Common myeloid progenitor, CD34-positive (primary cell): Measurements from ENCODE around the gene SMIM17. TPM values are rescaled to one million over a fixed set of nuclear protein-coding genes. Genes with fewer than 3 reads are reported as not detected.

ENCODE experiments used
- CTCF ChIA-PET: fragments of 350-600 bp; sonication (Branson Sonifier 250); formaldehyde crosslinking; loops from one replicate; lab custom pipeline; 2021; ENCODE audit warnings: antibody characterized with exemption; lab: Charles Lee
- POLR2A ChIA-PET: fragments of 350-600 bp; sonication (Branson Sonifier 250); formaldehyde crosslinking; loops from one replicate; lab custom pipeline; 2021; ENCODE audit warnings: antibody characterized with exemption; lab: Charles Lee
- DNase-seq, 3 donors: peaks; one replicate each; pipeline versions ENCODE4 v3.0.0 to v3.0.0-alpha.2; 2013
- H3K27ac ChIP-seq, 2 experiments: 1 replicate in 1 of 2; 2 replicates in 1 of 2; pipeline ENCODE4 v1.7.0; 2013; ENCODE audit warnings: inconsistent platforms in 2 of 2, low read length in 2 of 2, mild to moderate bottlenecking in 2 of 2, low read depth in 1 of 2, moderate library complexity in 1 of 2; ENCODE audit not compliant: severe bottlenecking in 2 of 2, insufficient read depth in 1 of 2, poor library complexity in 1 of 2
- H3K27me3 ChIP-seq, 5 experiments: replicated peaks in 2 of 5; 1 replicate in 3 of 5; 2 replicates in 2 of 5; pipeline versions ENCODE4 v1.6.1 to v1.7.0; 2013; ENCODE audit warnings: low read length in 4 of 5, mild to moderate bottlenecking in 2 of 5, moderate library complexity in 2 of 5, inconsistent platforms in 1 of 5; ENCODE audit not compliant: insufficient read depth in 5 of 5, control insufficient read depth in 4 of 5
- H3K36me3 ChIP-seq, 4 experiments: 1 replicate in 2 of 4; 2 replicates in 2 of 4; pipeline versions ENCODE4 v1.6.1 to v1.7.0; 2013; ENCODE audit warnings: low read length in 3 of 4, control low read depth in 1 of 4, mild to moderate bottlenecking in 1 of 4; ENCODE audit not compliant: control insufficient read depth in 4 of 4, insufficient read depth in 4 of 4
- H3K4me1 ChIP-seq, 4 experiments: 1 replicate in 3 of 4; 2 replicates in 1 of 4; pipeline versions ENCODE4 v1.6.1 to v1.7.1; 2013; ENCODE audit warnings: low read length in 3 of 4, mild to moderate bottlenecking in 3 of 4, control low read depth in 1 of 4, inconsistent platforms in 1 of 4, moderate library complexity in 1 of 4; ENCODE audit not compliant: control insufficient read depth in 4 of 4, insufficient read depth in 4 of 4; ENCODE audit errors: control extremely low read depth in 1 of 4
- H3K4me3 ChIP-seq, 7 experiments: 1 replicate in 4 of 7; 2 replicates in 3 of 7; pipeline versions ENCODE4 v1.5.1 to v1.7.0; 2013; ENCODE audit warnings: mild to moderate bottlenecking in 7 of 7, low read length in 6 of 7, moderate library complexity in 6 of 7, inconsistent platforms in 2 of 7, low read depth in 2 of 7, control low read depth in 1 of 7; ENCODE audit not compliant: insufficient read depth in 4 of 7, control insufficient read depth in 1 of 7; ENCODE audit errors: extremely low read depth in 1 of 7
- H3K9me3 ChIP-seq, 5 experiments: 1 replicate in 4 of 5; 2 replicates in 1 of 5; pipeline versions ENCODE4 v1.6.1 to v1.7.1; 2013; ENCODE audit warnings: low read length in 4 of 5, mild to moderate bottlenecking in 2 of 5, inconsistent platforms in 1 of 5, low read depth in 1 of 5, moderate library complexity in 1 of 5; ENCODE audit not compliant: control insufficient read depth in 4 of 5, insufficient read depth in 2 of 5; ENCODE audit errors: control extremely low read depth in 1 of 5
- WGBS: methylation state at CpG from one replicate; pipeline ENCODE4 v1.1.5; 2013; ENCODE audit not compliant: insufficient coverage; 5-methylcytosine and 5-hydroxymethylcytosine counted together
- polyA plus RNA-seq: library from polyadenylated mRNA; unstranded; fragments of 120-200 nt; gene quantifications from one replicate; pipeline ENCODE4 v1.2.1, GENCODE V29; 2013

SMIM17 gene
- 0.90 TPM for polyA plus RNA-seq

- ChIA-PET CTCF (interaction anchor here (1.2 kb wide), 1 partner anchor 10 kb away, joined by 3 read pairs; no protein-coding TSS in a partner anchor), POLR2A (no interaction called here)
- H3K36me3 ChIP-seq = no peaks in the 10 kb centered on the region
- 14% methylated on average over 36 of the region's 60 CpGs for WGBS
- DNase-seq = no peak
- H3K9me3 ChIP-seq = peaks cover 3 to 40% (median 29%) of the 10 kb centered on the region in 5 experiments
- H3K27me3 ChIP-seq = peaks cover 3 to 33% (median 9%) of the 10 kb centered on the region in 5 experiments
- no peaks in the 10 kb centered on the region for H3K4me1 ChIP-seq
- no peak within 1 kb of the TSS for H3K4me3 ChIP-seq
- H3K27ac ChIP-seq = no peak within 1 kb of the TSS
Observed at GRCh38 chr19:56642711-56643459, at the start of gene SMIM17. Gene SMIM17, plus strand, starts transcription at chr19:56643159. Its CDS starts 2,509 bp downstream, at chr19:56645668.

GRCh38 chr19:56594446-56594782, 48.5 kb upstream of the SMIM17 start:
- Histone ChIP-seq H3K4me1 (peaks cover 2 to 11% (median 7%) of the 10 kb centered on the region in 4 experiments), H3K9me3 (peaks cover 0 to 42% (median 25%) of the 10 kb centered on the region in 5 experiments), H3K27ac (no peak overlapping the region), H3K36me3 (peaks cover 0 to 23% (median 7%) of the 10 kb centered on the region in 4 experiments), H3K4me3 (peak overlapping the region in 3 of 7 experiments; percentile 83 to 93 (median 91)), H3K27me3 (no peaks in the 10 kb centered on the region)
- 70% methylated on average over 4 of the region's 4 CpGs for WGBS
- ChIA-PET CTCF (no interaction called here), POLR2A (no interaction called here)
- no peak for DNase-seq

- Histone ChIP-seq H3K27ac (peak within 1 kb of the TSS; percentile 43 to 77), H3K4me1 (peaks cover 2 to 11% (median 7%) of the 10 kb centered on the region in 4 experiments), H3K9me3 (peaks cover 0 to 38% (median 20%) of the 10 kb centered on the region in 5 experiments), H3K4me3 (peak within 1 kb of the TSS; percentile 70 to 94 (median 91)), H3K27me3 (no peaks in the 10 kb centered on the region), H3K36me3 (peaks cover 0 to 23% (median 7%) of the 10 kb centered on the region in 4 experiments)
- ChIA-PET CTCF (interaction anchor here (0.7 kb wide), 1 partner anchor 140 kb away, joined by 3 read pairs; no protein-coding TSS in a partner anchor), POLR2A (interaction anchor here (0.6 to 1.0 kb wide), 2 partner anchors 14 to 87 kb away, joined by 3 read pairs; no protein-coding TSS in a partner anchor)
- DNase-seq = peak; percentile 86 to 93 (median 92)
- 0% methylated on average over 31 of the region's 52 CpGs for WGBS
Observed at GRCh38 chr19:56594783-56595547, 48.0 kb upstream of the SMIM17 start, which contains the start of gene ZNF71. Gene ZNF71, plus strand, starts transcription at chr19:56595302. Its CDS starts 6,257 bp downstream, at chr19:56601559.

- 0% methylated on average over 3 of the region's 4 CpGs for WGBS
- peaks cover 2 to 11% (median 7%) of the 10 kb centered on the region in 4 experiments for H3K4me1 ChIP-seq
- ChIA-PET CTCF (no interaction called here), POLR2A (interaction anchor here (0.6 to 1.0 kb wide), 2 partner anchors 14 to 87 kb away, joined by 3 read pairs; no protein-coding TSS in a partner anchor)
- H3K4me3 ChIP-seq = peak overlapping the region; percentile 70 to 94 (median 91)
- peaks cover 0 to 35% (median 17%) of the 10 kb centered on the region in 5 experiments for H3K9me3 ChIP-seq
- no peaks in the 10 kb centered on the region for H3K27me3 ChIP-seq
- no peak for DNase-seq
- peak overlapping the region; percentile 43 to 77 for H3K27ac ChIP-seq
- peaks cover 0 to 23% (median 7%) of the 10 kb centered on the region in 4 experiments for H3K36me3 ChIP-seq
Observed at GRCh38 chr19:56595548-56595899, 47.4 kb upstream of the SMIM17 start.

- peaks cover 2 to 11% (median 7%) of the 10 kb centered on the region in 4 experiments for H3K4me1 ChIP-seq
- peak overlapping the region in 1 of 7 experiments; percentile 20 for H3K4me3 ChIP-seq
- H3K36me3 ChIP-seq = peaks cover under 1 to 35% (median 19%) of the 10 kb centered on the region in 4 experiments
- H3K9me3 ChIP-seq = peaks cover 0 to 40% (median 25%) of the 10 kb centered on the region in 5 experiments
- no peaks in the 10 kb centered on the region for H3K27me3 ChIP-seq
- H3K27ac ChIP-seq = no peak overlapping the region
- POLR2A ChIA-PET = interaction anchor here (0.6 kb wide), 1 partner anchor 722 kb away, joined by 3 read pairs; no protein-coding TSS in a partner anchor
- WGBS = 77% methylated on average over 3 of the region's 4 CpGs
- CTCF ChIA-PET = no interaction called here
- DNase-seq = no peak
Observed at GRCh38 chr19:56596676-56597075, 46.3 kb upstream of the SMIM17 start.

GRCh38 chr19:56597696-56598095, 45.3 kb upstream of the SMIM17 start:
- no peak overlapping the region for H3K27ac ChIP-seq
- H3K9me3 ChIP-seq = peaks cover 5 to 45% (median 31%) of the 10 kb centered on the region in 5 experiments
- H3K27me3 ChIP-seq = no peaks in the 10 kb centered on the region
- CTCF ChIA-PET = no interaction called here
- peaks cover 2 to 11% (median 7%) of the 10 kb centered on the region in 4 experiments for H3K4me1 ChIP-seq
- peaks cover 5 to 44% (median 27%) of the 10 kb centered on the region in 4 experiments for H3K36me3 ChIP-seq
- no peak overlapping the region for H3K4me3 ChIP-seq
- POLR2A ChIA-PET = no interaction called here
- no peak for DNase-seq
- WGBS = 100% methylated on average over 3 of the region's 4 CpGs
